ENCODE data around the gene FBXL19.

FBXL19 gene

DNA sequence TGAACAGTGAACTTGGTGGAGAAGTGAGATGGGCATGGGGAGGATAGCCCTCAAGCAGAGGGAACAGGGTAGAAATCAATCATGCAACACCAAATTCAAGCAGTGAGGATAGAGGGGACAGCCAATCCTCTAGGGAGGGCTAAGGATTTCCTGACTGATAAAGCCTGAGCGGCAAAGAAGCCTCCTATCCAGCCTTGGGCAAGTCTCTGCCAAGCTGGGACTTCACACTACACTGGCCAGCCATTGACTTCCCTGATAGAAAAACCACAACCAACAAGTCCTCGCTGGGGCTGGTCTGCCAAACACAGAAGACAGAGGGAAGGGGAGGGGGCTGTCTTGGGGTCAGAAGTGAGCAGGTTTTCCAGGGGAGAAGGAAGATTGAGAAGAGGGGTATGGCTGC lies 2.5 kb upstream of the FBXL19 start:
- TF ChIP-seq, protein P1, sequence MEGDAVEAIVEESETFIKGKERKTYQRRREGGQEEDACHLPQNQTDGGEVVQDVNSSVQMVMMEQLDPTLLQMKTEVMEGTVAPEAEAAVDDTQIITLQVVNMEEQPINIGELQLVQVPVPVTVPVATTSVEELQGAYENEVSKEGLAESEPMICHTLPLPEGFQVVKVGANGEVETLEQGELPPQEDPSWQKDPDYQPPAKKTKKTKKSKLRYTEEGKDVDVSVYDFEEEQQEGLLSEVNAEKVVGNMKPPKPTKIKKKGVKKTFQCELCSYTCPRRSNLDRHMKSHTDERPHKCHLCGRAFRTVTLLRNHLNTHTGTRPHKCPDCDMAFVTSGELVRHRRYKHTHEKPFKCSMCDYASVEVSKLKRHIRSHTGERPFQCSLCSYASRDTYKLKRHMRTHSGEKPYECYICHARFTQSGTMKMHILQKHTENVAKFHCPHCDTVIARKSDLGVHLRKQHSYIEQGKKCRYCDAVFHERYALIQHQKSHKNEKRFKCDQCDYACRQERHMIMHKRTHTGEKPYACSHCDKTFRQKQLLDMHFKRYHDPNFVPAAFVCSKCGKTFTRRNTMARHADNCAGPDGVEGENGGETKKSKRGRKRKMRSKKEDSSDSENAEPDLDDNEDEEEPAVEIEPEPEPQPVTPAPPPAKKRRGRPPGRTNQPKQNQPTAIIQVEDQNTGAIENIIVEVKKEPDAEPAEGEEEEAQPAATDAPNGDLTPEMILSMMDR (conservative IDR thresholded peaks at IDR 0.05) = no peak
- no peak for TF ChIP-seq ZFX (IDR thresholded peaks at IDR 0.05)
- H3K27ac ChIP-seq = peak overlapping the region; percentile 87

DNA sequence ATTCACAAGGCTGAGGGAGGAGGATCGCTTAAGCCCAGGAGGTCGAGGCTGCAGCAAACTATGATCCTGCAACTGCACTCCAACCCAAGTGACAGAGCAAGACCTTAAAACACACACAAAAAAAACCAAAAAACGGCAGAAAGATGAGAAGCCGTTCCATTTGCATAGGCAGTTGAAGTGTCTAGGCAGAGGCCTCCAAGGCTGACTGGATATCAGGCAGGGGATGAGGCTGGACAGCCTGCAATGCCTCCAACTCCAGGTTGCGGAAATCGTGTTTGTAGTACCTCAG lies 2.0 kb upstream of the FBXL19 start:
- peak overlapping the region; percentile 87 for H3K27ac ChIP-seq
- TF ChIP-seq, protein P1 (conservative IDR thresholded peaks at IDR 0.05) = no peak
- no peak for TF ChIP-seq ZFX (IDR thresholded peaks at IDR 0.05)

DNA sequence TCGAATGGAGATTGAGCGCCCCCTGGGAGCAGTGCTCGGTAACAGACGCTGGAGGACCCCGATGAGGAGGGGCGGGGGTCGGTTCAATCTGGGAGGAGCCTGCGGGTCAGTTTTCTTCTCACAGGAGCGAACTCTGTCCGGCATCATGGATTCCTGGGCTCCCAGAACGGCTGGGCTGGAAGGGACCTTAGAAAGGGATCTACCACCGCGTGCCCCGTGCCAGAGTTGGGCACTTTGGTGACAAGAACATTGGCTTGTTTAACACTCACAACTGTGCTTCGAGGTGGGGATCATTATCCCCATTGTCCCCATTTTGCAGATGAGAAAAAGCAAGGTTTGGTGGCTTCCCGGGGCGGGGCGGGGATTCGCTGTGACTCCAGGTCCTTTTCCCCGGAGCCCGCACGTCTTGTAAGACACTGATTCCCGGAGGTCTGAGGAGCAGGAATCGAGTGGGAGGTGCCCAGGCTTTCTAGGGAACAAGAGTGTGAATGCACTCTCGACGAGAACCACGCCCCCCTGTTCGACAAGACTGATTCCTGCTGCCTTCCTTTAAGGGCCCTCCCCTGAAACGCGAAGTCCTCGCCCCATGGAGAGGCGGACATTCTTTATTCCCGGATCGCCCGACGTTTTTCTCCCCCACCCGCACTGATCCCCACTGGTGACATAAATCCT lies 1.5 kb upstream of the FBXL19 start:
- TF ChIP-seq, protein P1 (conservative IDR thresholded peaks at IDR 0.05) = peak; percentile 90
- no peak for TF ChIP-seq ZFX (IDR thresholded peaks at IDR 0.05)
- peak overlapping the region; percentile 87 for H3K27ac ChIP-seq

DNA sequence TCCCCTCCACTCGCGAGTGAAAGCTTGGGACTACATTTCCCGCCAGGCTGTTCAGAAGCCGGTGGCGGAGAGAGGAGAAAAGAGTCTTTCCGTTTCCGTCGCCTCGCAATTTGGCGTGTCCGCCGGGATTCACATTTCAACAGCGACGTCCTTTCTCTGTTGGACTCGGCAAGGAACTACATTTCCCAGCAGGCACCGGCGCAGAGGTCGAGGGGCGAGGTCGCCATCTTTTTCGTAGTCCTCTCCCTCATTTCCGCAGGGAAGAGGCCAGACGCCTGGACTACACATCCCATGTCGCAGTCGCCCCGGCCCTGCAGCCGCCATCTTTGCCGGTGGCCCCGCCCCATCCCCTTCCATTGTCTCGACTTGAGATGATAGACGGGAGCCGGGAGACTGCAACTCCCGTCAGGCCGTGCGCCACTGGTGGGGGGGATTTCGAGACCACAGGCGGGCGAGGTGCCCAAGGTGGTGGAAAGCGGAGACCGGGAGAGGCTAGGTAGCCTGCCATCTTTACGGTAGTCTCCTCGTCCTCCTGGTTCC lies 882 bp upstream of the FBXL19 start:
- TF ChIP-seq, protein P1 (conservative IDR thresholded peaks at IDR 0.05) = no peak
- TF ChIP-seq ZFX (IDR thresholded peaks at IDR 0.05) = no peak
- peak overlapping the region; percentile 87 for H3K27ac ChIP-seq

DNA sequence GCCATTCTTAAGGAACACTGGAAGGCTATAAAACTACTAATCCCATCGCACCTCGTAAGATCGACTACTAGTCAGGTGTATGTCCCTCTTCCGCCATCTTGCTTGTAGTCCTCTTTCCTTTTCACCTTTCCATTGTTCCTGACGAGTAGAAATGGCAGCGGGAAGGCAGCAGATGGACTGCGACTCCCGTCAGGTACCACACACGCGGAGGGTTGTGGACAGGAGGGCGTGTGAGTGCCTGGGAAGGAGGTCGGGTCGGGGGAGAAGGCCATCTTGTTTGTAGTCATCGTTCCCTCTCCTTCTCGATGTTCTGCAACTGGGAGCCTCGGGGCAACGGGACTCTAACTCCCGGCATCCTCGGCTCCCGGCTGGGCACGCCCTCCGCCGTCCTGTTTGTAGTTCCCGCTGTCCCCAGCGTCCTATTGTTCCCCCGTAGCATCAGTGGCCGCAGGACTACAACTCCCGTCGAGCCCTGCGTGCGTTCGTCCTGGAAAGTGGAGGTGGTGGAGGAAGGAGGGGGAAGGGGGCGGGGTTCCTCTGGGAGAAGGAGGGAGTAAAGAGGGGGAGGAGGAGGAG lies 324 bp upstream of the FBXL19 start:
- no peak for TF ChIP-seq ZFX (IDR thresholded peaks at IDR 0.05)
- H3K27ac ChIP-seq = peak overlapping the region; percentile 87

DNA sequence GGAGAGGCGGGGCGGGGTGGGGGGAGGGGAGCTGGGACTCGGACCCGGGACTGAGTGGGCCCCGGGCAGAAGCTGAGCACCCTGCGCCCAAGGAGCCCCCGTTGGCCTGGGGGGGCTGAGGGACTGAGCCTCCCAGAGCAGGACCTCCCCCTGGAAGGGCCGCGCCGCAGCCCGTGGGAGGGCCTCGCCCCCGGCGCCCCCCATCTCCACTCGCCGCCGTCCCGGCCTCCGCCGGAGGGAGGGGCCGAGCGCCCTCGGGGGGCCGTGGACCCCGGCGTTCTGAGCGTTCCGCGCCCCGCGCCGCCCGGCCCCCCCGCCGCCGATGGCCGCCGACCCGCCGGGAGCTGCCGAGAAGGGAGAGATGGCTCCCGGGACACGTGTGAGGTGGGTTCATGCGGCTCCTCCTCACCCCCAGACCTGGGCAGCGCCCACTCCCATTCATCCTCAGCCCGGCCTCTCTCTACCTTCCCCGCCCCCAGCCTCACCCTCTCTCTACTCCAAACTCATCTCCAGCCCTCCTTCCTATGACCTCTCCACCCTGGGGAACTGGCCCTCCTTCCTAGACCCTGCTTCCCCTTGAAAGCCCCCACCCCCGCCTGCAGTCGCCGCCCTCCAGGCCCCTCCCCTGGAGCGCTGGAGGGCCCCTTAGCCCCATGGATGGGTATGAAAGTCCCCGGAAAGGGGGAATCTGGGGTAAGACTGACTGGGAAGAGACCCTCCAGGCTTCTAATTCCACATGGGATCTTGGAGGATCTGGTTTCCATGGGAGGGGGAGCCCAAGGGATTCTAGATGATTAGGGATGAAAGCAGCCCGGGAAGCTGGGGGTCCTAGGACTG lies 922 bp downstream of the FBXL19 start:
- peak overlapping the region; percentile 87 for H3K27ac ChIP-seq
- TF ChIP-seq, protein P1 (conservative IDR thresholded peaks at IDR 0.05) = no peak
- no peak for TF ChIP-seq ZFX (IDR thresholded peaks at IDR 0.05)

DNA sequence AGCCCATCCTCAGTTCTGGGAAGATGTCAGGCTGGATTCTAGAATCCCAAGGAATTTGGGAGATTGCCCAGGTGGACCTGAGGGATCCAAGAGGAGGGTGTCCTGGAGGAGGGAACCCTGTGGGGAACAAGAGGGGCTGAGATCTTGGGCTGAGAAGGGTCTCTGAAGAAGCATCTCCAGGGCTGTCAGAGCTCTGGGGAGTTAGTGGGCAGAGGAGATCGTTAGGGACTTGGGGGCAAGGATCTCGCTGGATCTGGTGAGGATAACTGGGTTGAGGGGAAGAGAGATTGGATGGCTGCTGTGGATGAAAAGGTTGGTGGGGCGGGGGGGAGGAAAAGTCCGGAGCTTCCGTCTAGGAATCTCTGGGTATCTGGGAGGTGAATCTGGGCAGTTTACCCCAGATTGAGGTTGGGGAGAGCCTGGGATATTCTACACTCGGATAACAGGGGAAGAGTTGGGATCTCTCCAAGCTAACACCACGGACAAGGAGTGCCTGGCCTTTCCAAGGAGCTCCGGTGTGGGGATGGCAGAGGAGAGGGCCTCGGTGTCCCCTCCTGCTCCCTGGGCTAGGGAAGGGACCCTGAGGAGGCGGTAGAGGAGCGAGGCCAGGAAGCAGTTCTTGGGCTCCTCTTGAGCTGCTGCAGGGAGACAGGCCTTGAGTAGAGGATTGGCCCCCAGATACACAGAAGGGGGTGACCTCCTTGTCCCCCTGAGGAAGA lies 1.7 kb downstream of the FBXL19 start:
- TF ChIP-seq, protein P1 (conservative IDR thresholded peaks at IDR 0.05) = no peak
- TF ChIP-seq ZFX (IDR thresholded peaks at IDR 0.05) = no peak
- H3K27ac ChIP-seq = no peak overlapping the region
